SH-SY5Y (cell line): ENCODE results near the gene STAT3.

Source experiments
- GATA2 ChIP-seq: IDR thresholded peaks from 2 replicates; pipeline ENCODE4 v1.6.1; 2011; ENCODE audit warnings: mild to moderate bottlenecking, low read depth, low read length
- GATA3 ChIP-seq: IDR thresholded peaks from 2 replicates; pipeline ENCODE4 v1.6.1; 2011; ENCODE audit warnings: low read depth, mild to moderate bottlenecking, low read length, moderate library complexity

- TF ChIP-seq GATA2 (no peak), GATA3 (no peak)
Measured at GRCh38 chr17:42276359-42276608, 112.0 kb downstream of the STAT3 start, which contains the start of gene STAT5B.
